Fibroblast of villous mesenchyme (primary cell): ENCODE data around the gene ZCCHC12. TPM values are rescaled to one million over a fixed set of nuclear protein-coding genes. Genes with fewer than 3 reads are reported as not detected.
A peak's percentile ranks its signal among the peaks of the same experiment; 100 is the strongest.

ENCODE experiments used
- DNase-seq: peaks from one replicate; pipeline ENCODE4 v3.0.0-alpha.2; 2010; ENCODE audit warnings: low read depth
- H3K4me3 ChIP-seq: 2 replicates; pipeline ENCODE4 v1.5.1; 2011; ENCODE audit warnings: low read depth, mild to moderate bottlenecking, low read length
- total RNA-seq: library from RNA; depleted of rRNA; stranded (reverse); fragments of >200 nt; gene quantifications from 2 replicates; pipeline ENCODE4 v1.2.3, GENCODE V29; 2012
- TF ChIP-seq, protein P1 (sequence below): IDR thresholded peaks from 2 replicates; pipeline ENCODE4 v1.5.1; 2012; ENCODE audit warnings: low read depth, mild to moderate bottlenecking, low read length; ENCODE audit not compliant: insufficient read depth

Gene ZCCHC12
- under 0.01 TPM in 1 of 2 replicates, not detected in the other for total RNA-seq

GRCh38 chrX:118823263-118824172 lies at the start of gene ZCCHC12:
TSS of gene ZCCHC12 (plus strand) at chrX:118823824. CDS start at chrX:118825245, 1,421 bp downstream.
- TF ChIP-seq, protein P1, sequence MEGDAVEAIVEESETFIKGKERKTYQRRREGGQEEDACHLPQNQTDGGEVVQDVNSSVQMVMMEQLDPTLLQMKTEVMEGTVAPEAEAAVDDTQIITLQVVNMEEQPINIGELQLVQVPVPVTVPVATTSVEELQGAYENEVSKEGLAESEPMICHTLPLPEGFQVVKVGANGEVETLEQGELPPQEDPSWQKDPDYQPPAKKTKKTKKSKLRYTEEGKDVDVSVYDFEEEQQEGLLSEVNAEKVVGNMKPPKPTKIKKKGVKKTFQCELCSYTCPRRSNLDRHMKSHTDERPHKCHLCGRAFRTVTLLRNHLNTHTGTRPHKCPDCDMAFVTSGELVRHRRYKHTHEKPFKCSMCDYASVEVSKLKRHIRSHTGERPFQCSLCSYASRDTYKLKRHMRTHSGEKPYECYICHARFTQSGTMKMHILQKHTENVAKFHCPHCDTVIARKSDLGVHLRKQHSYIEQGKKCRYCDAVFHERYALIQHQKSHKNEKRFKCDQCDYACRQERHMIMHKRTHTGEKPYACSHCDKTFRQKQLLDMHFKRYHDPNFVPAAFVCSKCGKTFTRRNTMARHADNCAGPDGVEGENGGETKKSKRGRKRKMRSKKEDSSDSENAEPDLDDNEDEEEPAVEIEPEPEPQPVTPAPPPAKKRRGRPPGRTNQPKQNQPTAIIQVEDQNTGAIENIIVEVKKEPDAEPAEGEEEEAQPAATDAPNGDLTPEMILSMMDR: no peak
- DNase-seq: peak; percentile 36
- H3K4me3 ChIP-seq: peak within 1 kb of the TSS; percentile 25

GRCh38 chrX:118779581-118779980 lies 44.0 kb upstream of the ZCCHC12 start:
- no peak for DNase-seq
- TF ChIP-seq, protein P1: no peak
- no peak overlapping the region for H3K4me3 ChIP-seq

DNA sequence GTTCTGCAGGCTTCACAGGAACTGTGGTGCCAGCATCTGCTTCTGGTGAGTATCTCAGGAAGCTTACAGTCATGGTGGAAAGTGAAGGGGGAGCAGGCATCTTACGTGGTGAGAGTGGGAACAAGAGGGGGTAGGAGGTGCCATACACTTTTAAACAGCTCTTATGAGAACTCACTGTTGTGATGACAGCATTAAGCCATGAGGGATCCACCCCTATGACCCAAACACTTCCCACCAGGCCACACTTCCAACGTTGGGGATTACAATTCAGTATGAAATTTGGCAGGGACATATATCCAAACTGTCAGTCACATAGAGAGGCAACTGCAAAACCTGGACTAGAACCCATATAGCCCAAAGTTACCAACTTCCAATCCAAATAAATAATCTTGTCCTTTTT lies 43.1 kb upstream of the ZCCHC12 start:
- H3K4me3 ChIP-seq: no peak overlapping the region
- DNase-seq: no peak
- TF ChIP-seq, protein P1: no peak

DNA sequence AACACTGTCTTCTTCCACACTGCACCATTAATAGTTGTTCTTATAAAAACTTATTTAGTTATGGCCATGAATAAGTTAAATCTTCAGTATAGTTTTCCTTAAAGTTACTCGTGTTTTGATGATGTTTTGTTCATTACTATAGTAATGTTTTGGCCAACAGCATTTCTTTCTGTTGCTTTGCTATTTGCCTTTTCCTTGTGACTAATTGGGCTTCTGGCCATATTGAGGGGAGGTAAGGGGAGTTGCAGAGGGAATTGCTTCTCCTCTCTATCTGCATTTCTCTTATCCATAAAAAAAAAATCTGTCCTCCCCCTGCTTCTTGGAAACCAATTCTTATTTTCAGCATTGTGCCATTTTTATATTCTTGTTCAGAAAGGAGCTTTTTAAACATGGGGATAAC lies 42.7 kb upstream of the ZCCHC12 start:
- peak; percentile 28 for DNase-seq
- TF ChIP-seq, protein P1: no peak
- no peak overlapping the region for H3K4me3 ChIP-seq

- H3K4me3 ChIP-seq: no peak overlapping the region
- DNase-seq: peak; percentile 66
- TF ChIP-seq, protein P1: no peak
Observed at GRCh38 chrX:118795528-118796280, 27.9 kb upstream of the ZCCHC12 start.

DNA sequence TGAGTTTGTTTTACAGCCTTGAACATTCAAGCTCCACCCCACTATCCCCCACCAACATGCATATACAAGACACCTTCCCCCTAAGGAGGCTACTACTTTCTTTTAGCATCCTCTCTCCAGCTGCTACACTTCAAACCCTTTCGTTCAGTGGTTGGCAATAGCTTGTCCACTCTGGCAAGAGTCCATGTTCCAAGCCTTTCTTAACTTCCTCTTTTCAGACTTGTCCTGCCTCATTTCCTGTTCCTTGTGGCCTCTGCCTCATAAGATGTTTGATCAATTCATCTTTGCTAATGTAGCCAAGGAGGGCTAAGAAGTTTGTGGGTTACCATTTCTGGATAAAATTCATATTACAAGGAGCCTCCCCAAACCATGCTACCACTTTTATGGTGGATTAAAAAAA lies 20.8 kb upstream of the ZCCHC12 start:
- no peak overlapping the region for H3K4me3 ChIP-seq
- peak; percentile 25 for DNase-seq
- TF ChIP-seq, protein P1: no peak
